Measurements from ENCODE around the gene RASGRF1. TPM values are rescaled to one million over a fixed set of nuclear protein-coding genes. Genes with fewer than 3 reads are reported as not detected.

RASGRF1 gene
- polyA plus RNA-seq, 3 donors: 0.11 TPM; not detected in 2

DNA sequence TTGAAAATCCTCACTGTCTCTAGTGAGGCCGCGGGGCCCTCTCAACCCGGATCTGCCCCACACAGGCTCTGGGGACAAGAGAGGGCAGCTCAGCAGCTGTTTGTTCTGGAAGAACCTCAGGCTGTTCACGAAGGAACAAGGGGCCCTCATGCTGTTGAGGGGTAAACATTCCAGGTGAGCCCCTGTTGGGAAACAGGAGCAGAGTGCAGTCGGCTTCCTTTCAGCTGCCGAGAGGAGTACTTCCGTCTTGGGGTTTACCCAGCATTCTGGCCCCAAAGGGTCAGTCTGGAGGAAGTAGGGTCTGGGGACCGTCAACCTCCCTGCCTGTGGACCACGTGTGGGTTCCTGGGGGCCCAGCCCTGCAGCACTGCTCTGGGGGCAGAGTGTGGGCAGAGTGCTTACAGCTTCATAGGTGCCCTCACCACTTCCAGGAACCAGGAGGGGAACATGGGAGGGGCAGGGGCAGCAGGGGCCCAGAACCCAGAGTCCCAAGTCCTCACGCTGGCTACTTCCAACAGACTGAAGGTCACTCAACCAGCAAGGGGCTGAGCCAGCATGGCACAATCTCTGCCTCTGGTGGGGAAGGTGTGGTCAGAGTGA is 96.5 kb downstream of the RASGRF1 start:
- H3K4me1 ChIP-seq (ENCODE audit: control insufficient read depth in 1 of 2, insufficient read depth in 2 of 2, low read length in 2 of 2): peaks cover 25 to 31% of the 10 kb centered on the region in 2 donors
- peak overlapping the region; percentile 22 for H3K9ac ChIP-seq (ENCODE audit: insufficient read depth, low read length, poor library complexity, severe bottlenecking)
- no peak for TF ChIP-seq CTCF (IDR thresholded peaks at IDR 0.05)
- no peak overlapping the region for H3K4me3 ChIP-seq (replicated peaks in 1 of 3; ENCODE audit: low read depth in 2 of 3, low read length in 3 of 3)
- H3K4me1 Mint-ChIP-seq: peaks cover 24% of the 10 kb centered on the region
- DNase-seq: peak in 1 of 3 donors; percentile 41
- no peaks in the 10 kb centered on the region for H3K27me3 ChIP-seq (ENCODE audit: control insufficient read depth in 2 of 2, insufficient read depth in 2 of 2, low read length in 2 of 2)
- H3K27ac ChIP-seq (ENCODE audit: low read depth in 1 of 2, low read length in 2 of 2): no peak overlapping the region
- H2AFZ ChIP-seq (ENCODE audit: insufficient read depth, low read depth, low read length, poor library complexity, severe bottlenecking): peak overlapping the region; percentile 36
- no peak overlapping the region for H3K4me2 ChIP-seq (replicated peaks; ENCODE audit: extremely low read depth, low read length, poor library complexity, severe bottlenecking)
- peaks cover 0 to 4% of the 10 kb centered on the region in 2 donors for H3K36me3 Mint-ChIP-seq
- H3K9me3 ChIP-seq (replicated peaks in 1 of 2; ENCODE audit: control insufficient read depth in 1 of 2, insufficient read depth in 1 of 2, low read length in 2 of 2): no peaks in the 10 kb centered on the region
- peak overlapping the region in 1 of 7 donors; percentile 31 for H3K27ac Mint-ChIP-seq
- H3K36me3 ChIP-seq (replicated peaks in 1 of 2; ENCODE audit: control insufficient read depth in 1 of 2, insufficient read depth in 2 of 2, low read length in 2 of 2): no peaks in the 10 kb centered on the region
- peaks cover 2 to 4% (median 3%) of the 10 kb centered on the region in 3 donors for H3K27me3 Mint-ChIP-seq (ENCODE audit: low read depth in 3 of 3)
- intact Hi-C loops (cut with micrococcal nuclease): no loop called here
- no peaks in the 10 kb centered on the region for H4K20me1 ChIP-seq (ENCODE audit: insufficient read depth, low read length)
- H3K79me2 ChIP-seq (ENCODE audit: insufficient read depth, low read length): no peaks in the 10 kb centered on the region
- H3K4me3 Mint-ChIP-seq: no peak overlapping the region
- WGBS (ENCODE audit: insufficient coverage): 39% methylated on average over 7 of the region's 10 CpGs
- no peaks in the 10 kb centered on the region for H3K9me3 Mint-ChIP-seq

DNA sequence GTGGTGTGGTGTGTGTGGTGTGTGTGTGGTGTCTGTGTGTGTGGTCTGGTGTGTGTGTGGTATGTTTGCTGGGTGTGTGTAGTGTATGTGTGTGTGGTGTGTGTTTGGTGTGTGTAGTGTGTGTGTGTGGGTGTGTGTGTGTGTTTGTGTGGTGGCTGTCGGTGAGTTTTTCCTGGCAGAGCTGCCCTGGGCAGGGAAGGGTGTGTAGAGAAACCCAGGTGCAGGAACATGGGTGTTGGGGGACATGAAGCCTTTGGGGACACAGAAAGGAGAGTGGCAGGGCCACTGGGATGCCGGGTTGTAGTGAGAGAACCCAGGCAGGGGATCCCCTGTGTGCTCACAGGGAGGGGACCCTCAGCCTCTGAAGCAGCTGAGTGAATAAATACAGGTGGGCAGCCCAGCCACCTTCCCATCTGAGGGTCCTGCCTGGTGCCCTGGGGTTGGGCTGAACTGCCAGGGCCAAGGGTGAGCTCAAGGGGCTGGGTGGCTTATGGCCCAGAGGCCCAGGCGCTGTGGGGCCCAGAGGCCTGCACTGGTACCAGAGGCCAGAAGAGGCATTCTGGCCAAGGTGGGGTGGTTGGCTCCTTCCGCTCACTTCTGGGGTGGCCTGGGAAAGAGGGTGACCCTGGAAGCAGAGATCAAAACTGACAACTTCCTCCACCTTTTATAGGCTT is 97.2 kb downstream of the RASGRF1 start:
- Mint-ChIP-seq H3K4me1 (peaks cover 29% of the 10 kb centered on the region), H3K27ac (peak overlapping the region in 3 of 7 donors; percentile 10 to 35 (median 19)), H3K4me3 (no peak overlapping the region), H3K36me3 (peaks cover 0 to 4% of the 10 kb centered on the region in 2 donors), H3K27me3 (ENCODE audit: low read depth in 3 of 3) (peaks cover 1 to 4% (median 3%) of the 10 kb centered on the region in 3 donors), H3K9me3 (no peaks in the 10 kb centered on the region)
- intact Hi-C loops (cut with micrococcal nuclease): no loop called here
- Histone ChIP-seq H3K4me2 (replicated peaks; ENCODE audit: extremely low read depth, low read length, poor library complexity, severe bottlenecking) (no peak overlapping the region), H3K4me1 (ENCODE audit: control insufficient read depth in 1 of 2, insufficient read depth in 2 of 2, low read length in 2 of 2) (peaks cover 31 to 38% of the 10 kb centered on the region in 2 donors), H2AFZ (ENCODE audit: insufficient read depth, low read depth, low read length, poor library complexity, severe bottlenecking) (peak overlapping the region; percentile 36), H3K27me3 (ENCODE audit: control insufficient read depth in 2 of 2, insufficient read depth in 2 of 2, low read length in 2 of 2) (no peaks in the 10 kb centered on the region), H3K79me2 (ENCODE audit: insufficient read depth, low read length) (no peaks in the 10 kb centered on the region), H3K27ac (ENCODE audit: low read depth in 1 of 2, low read length in 2 of 2) (no peak overlapping the region), H3K9me3 (replicated peaks in 1 of 2; ENCODE audit: control insufficient read depth in 1 of 2, insufficient read depth in 1 of 2, low read length in 2 of 2) (no peaks in the 10 kb centered on the region), H3K9ac (ENCODE audit: insufficient read depth, low read length, poor library complexity, severe bottlenecking) (peak overlapping the region; percentile 22), H4K20me1 (ENCODE audit: insufficient read depth, low read length) (no peaks in the 10 kb centered on the region), H3K4me3 (replicated peaks in 1 of 3; ENCODE audit: low read depth in 2 of 3, low read length in 3 of 3) (no peak overlapping the region), H3K36me3 (replicated peaks in 1 of 2; ENCODE audit: control insufficient read depth in 1 of 2, insufficient read depth in 2 of 2, low read length in 2 of 2) (no peaks in the 10 kb centered on the region)
- DNase-seq: no peak
- 92% methylated on average over 3 of the region's 4 CpGs for WGBS (ENCODE audit: insufficient coverage)
- TF ChIP-seq CTCF (IDR thresholded peaks at IDR 0.05): no peak
